ENCODE measurements around the gene KCNAB1. TPM values are rescaled to one million over a fixed set of nuclear protein-coding genes. Genes with fewer than 3 reads are reported as not detected.

Gene KCNAB1
- total and polyA plus RNA-seq, 4 experiments from 2014 or later, result 0.40 to 0.58 TPM; not detected in 2

- Histone ChIP-seq H3K27me3 (ENCODE audit: insufficient read depth, low read length) (no peaks in the 10 kb centered on the region), H3K4me1 (ENCODE audit: insufficient read depth, low read length) (peaks cover 26% of the 10 kb centered on the region), H3K9me3 (ENCODE audit: control insufficient read depth in 1 of 2, low read length in 2 of 2) (no peaks in the 10 kb centered on the region), H3K27ac (ENCODE audit: low read depth, low read length) (no peak overlapping the region), H3K36me3 (ENCODE audit: insufficient read depth, low read length) (no peaks in the 10 kb centered on the region), H3K4me3 (ENCODE audit: low read length in 2 of 2) (no peak overlapping the region)
- no peaks in the 10 kb centered on the region for H3K36me3 Mint-ChIP-seq
- H3K4me1 Mint-ChIP-seq, result peaks cover 11 to 18% (median 16%) of the 10 kb centered on the region in 4 donors
- intact Hi-C loops (cut with micrococcal nuclease), result no loop called here
- no peaks in the 10 kb centered on the region for H3K9me3 Mint-ChIP-seq
- ChIA-PET CTCF (ENCODE audit: partially characterized antibody) (interaction anchor here (1.2 to 4.1 kb wide), 2 partner anchors 9 to 976 kb away, joined by 4 to 37 read pairs; no protein-coding TSS in a partner anchor), POLR2A (ENCODE audit: partially characterized antibody) (interaction anchor here (1.2 kb wide), 1 partner anchor 10 kb away, joined by 4 read pairs; no protein-coding TSS in a partner anchor)
- DNase-seq, result peak; percentile 46 to 85 (median 61)
- H3K27me3 Mint-ChIP-seq, result no peaks in the 10 kb centered on the region
- H3K27ac Mint-ChIP-seq, result peak overlapping the region; percentile 15 to 81 (median 76)
- peak overlapping the region in 6 of 8 donors; percentile 12 to 72 (median 58) for H3K4me3 Mint-ChIP-seq
Measured at GRCh38 chr3:156161172-156161571, 40.8 kb downstream of the KCNAB1 start.

GRCh38 chr3:156163848-156164247 lies 43.5 kb downstream of the KCNAB1 start:
- no peak for DNase-seq
- Mint-ChIP-seq H3K27ac (no peak overlapping the region), H3K36me3 (no peaks in the 10 kb centered on the region), H3K27me3 (peaks cover 3 to 4% of the 10 kb centered on the region in 2 donors), H3K9me3 (no peaks in the 10 kb centered on the region), H3K4me3 (no peak overlapping the region), H3K4me1 (peaks cover 11 to 18% (median 16%) of the 10 kb centered on the region in 4 donors)
- ChIA-PET POLR2A (ENCODE audit: partially characterized antibody) (no interaction called here), CTCF (ENCODE audit: partially characterized antibody) (interaction anchor here (4.1 kb wide), 1 partner anchor 11 kb away, joined by 37 read pairs; no protein-coding TSS in a partner anchor)
- H3K4me1 ChIP-seq (ENCODE audit: insufficient read depth, low read length), result peaks cover 26% of the 10 kb centered on the region
- no peaks in the 10 kb centered on the region for H3K27me3 ChIP-seq (ENCODE audit: insufficient read depth, low read length)
- no peaks in the 10 kb centered on the region for H3K36me3 ChIP-seq (ENCODE audit: insufficient read depth, low read length)
- H3K4me3 ChIP-seq (ENCODE audit: low read length in 2 of 2), result no peak overlapping the region
- H3K27ac ChIP-seq (ENCODE audit: low read depth, low read length), result no peak overlapping the region
- intact Hi-C loops (cut with micrococcal nuclease), result no loop called here
- no peaks in the 10 kb centered on the region for H3K9me3 ChIP-seq (ENCODE audit: control insufficient read depth in 1 of 2, low read length in 2 of 2)

GRCh38 chr3:156166808-156167207 lies 46.4 kb downstream of the KCNAB1 start:
- Histone ChIP-seq H3K36me3 (ENCODE audit: insufficient read depth, low read length) (no peaks in the 10 kb centered on the region), H3K27me3 (ENCODE audit: insufficient read depth, low read length) (no peaks in the 10 kb centered on the region), H3K27ac (ENCODE audit: low read depth, low read length) (no peak overlapping the region), H3K4me3 (ENCODE audit: low read length in 2 of 2) (no peak overlapping the region), H3K9me3 (ENCODE audit: control insufficient read depth in 1 of 2, low read length in 2 of 2) (no peaks in the 10 kb centered on the region), H3K4me1 (ENCODE audit: insufficient read depth, low read length) (peaks cover 7% of the 10 kb centered on the region)
- DNase-seq, result no peak
- H3K36me3 Mint-ChIP-seq, result no peaks in the 10 kb centered on the region
- no peaks in the 10 kb centered on the region for H3K4me1 Mint-ChIP-seq
- peaks cover 7 to 9% of the 10 kb centered on the region in 2 donors for H3K27me3 Mint-ChIP-seq
- H3K9me3 Mint-ChIP-seq, result no peaks in the 10 kb centered on the region
- intact Hi-C loops (cut with micrococcal nuclease), result no loop called here
- no peak overlapping the region for H3K27ac Mint-ChIP-seq
- no peak overlapping the region for H3K4me3 Mint-ChIP-seq
- ChIA-PET POLR2A (ENCODE audit: partially characterized antibody) (no interaction called here), CTCF (ENCODE audit: partially characterized antibody) (interaction anchor here (0.8 to 1.0 kb wide), 2 partner anchors 14 to 24 kb away, joined by 3 read pairs; no protein-coding TSS in a partner anchor)

DNA sequence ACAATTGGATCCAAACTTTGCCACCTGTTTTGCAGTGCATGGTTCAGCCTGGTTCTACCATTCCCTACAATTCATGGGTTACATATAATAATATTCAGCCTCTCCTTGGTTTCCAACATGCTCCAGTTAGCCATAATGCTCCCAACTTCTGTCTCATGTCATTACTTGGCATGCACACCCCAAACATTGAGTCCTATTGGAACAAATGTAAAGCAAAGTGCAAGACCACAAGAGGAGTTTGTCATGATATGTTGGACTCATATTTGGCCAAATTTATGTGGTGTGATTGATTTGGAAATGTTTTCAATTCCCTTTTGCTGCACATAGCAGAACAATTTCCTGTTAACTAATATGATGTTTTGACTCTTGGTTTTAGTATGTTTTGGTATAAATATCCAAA lies 50.2 kb downstream of the KCNAB1 start:
- H3K4me1 Mint-ChIP-seq, result no peaks in the 10 kb centered on the region
- Histone ChIP-seq H3K27ac (ENCODE audit: low read depth, low read length) (no peak overlapping the region), H3K9me3 (ENCODE audit: control insufficient read depth in 1 of 2, low read length in 2 of 2) (no peaks in the 10 kb centered on the region), H3K27me3 (ENCODE audit: insufficient read depth, low read length) (no peaks in the 10 kb centered on the region), H3K36me3 (ENCODE audit: insufficient read depth, low read length) (no peaks in the 10 kb centered on the region), H3K4me1 (ENCODE audit: insufficient read depth, low read length) (no peaks in the 10 kb centered on the region), H3K4me3 (ENCODE audit: low read length in 2 of 2) (no peak overlapping the region)
- no peak for DNase-seq
- POLR2A ChIA-PET (ENCODE audit: partially characterized antibody), result no interaction called here
- H3K27ac Mint-ChIP-seq, result no peak overlapping the region
- H3K9me3 Mint-ChIP-seq, result no peaks in the 10 kb centered on the region
- H3K4me3 Mint-ChIP-seq, result no peak overlapping the region
- CTCF ChIA-PET (ENCODE audit: partially characterized antibody), result no interaction called here
- no peaks in the 10 kb centered on the region for H3K36me3 Mint-ChIP-seq
- H3K27me3 Mint-ChIP-seq, result peaks cover 10% of the 10 kb centered on the region in 2 donors
- intact Hi-C loops (cut with micrococcal nuclease), result no loop called here

GRCh38 chr3:156171281-156172267 lies 51.2 kb downstream of the KCNAB1 start:
- no peaks in the 10 kb centered on the region for H3K27me3 ChIP-seq (ENCODE audit: insufficient read depth, low read length)
- H3K36me3 Mint-ChIP-seq, result no peaks in the 10 kb centered on the region
- H3K27me3 Mint-ChIP-seq, result peaks cover 10% of the 10 kb centered on the region in 2 donors
- no peaks in the 10 kb centered on the region for H3K36me3 ChIP-seq (ENCODE audit: insufficient read depth, low read length)
- DNase-seq, result no peak
- no peak overlapping the region for H3K4me3 Mint-ChIP-seq
- H3K4me1 ChIP-seq (ENCODE audit: insufficient read depth, low read length), result no peaks in the 10 kb centered on the region
- no peaks in the 10 kb centered on the region for H3K4me1 Mint-ChIP-seq
- no peaks in the 10 kb centered on the region for H3K9me3 ChIP-seq (ENCODE audit: control insufficient read depth in 1 of 2, low read length in 2 of 2)
- H3K4me3 ChIP-seq (ENCODE audit: low read length in 2 of 2), result no peak overlapping the region
- POLR2A ChIA-PET (ENCODE audit: partially characterized antibody), result no interaction called here
- CTCF ChIA-PET (ENCODE audit: partially characterized antibody), result no interaction called here
- H3K9me3 Mint-ChIP-seq, result no peaks in the 10 kb centered on the region
- intact Hi-C loops (cut with micrococcal nuclease), result no loop called here
- no peak overlapping the region for H3K27ac ChIP-seq (ENCODE audit: low read depth, low read length)
- no peak overlapping the region for H3K27ac Mint-ChIP-seq

DNA sequence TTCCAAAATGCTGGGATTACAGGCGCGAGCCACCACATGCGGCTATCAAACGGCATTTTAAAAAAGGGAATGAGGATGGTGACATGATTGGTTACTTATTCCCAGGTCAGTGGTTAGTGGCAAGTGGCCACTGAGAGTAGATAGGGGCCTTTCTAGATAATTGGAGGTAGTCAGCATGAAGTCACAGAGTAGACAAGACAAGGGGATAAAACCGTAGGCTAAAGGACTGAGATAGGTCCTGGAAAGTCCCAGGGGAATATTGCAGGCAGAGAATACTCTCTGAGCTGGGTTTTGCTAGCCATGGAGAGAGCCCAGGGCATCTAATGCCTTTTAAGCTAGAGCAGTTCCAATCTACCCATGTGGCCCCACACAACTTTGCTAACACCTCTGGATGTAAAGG lies 52.2 kb downstream of the KCNAB1 start:
- CTCF ChIA-PET (ENCODE audit: partially characterized antibody), result no interaction called here
- no peaks in the 10 kb centered on the region for H3K36me3 Mint-ChIP-seq
- Histone ChIP-seq H3K4me1 (ENCODE audit: insufficient read depth, low read length) (no peaks in the 10 kb centered on the region), H3K4me3 (ENCODE audit: low read length in 2 of 2) (no peak overlapping the region), H3K36me3 (ENCODE audit: insufficient read depth, low read length) (no peaks in the 10 kb centered on the region), H3K27ac (ENCODE audit: low read depth, low read length) (no peak overlapping the region), H3K27me3 (ENCODE audit: insufficient read depth, low read length) (no peaks in the 10 kb centered on the region), H3K9me3 (ENCODE audit: control insufficient read depth in 1 of 2, low read length in 2 of 2) (no peaks in the 10 kb centered on the region)
- H3K27me3 Mint-ChIP-seq, result peaks cover 6 to 7% of the 10 kb centered on the region in 2 donors
- no peak for DNase-seq
- H3K27ac Mint-ChIP-seq, result no peak overlapping the region
- no peaks in the 10 kb centered on the region for H3K9me3 Mint-ChIP-seq
- intact Hi-C loops (cut with micrococcal nuclease), result no loop called here
- POLR2A ChIA-PET (ENCODE audit: partially characterized antibody), result no interaction called here
- H3K4me3 Mint-ChIP-seq, result no peak overlapping the region
- no peaks in the 10 kb centered on the region for H3K4me1 Mint-ChIP-seq

- no peaks in the 10 kb centered on the region for H3K4me1 ChIP-seq (ENCODE audit: insufficient read depth, low read length)
- peaks cover 6% of the 10 kb centered on the region in 2 donors for H3K27me3 Mint-ChIP-seq
- H3K4me1 Mint-ChIP-seq, result no peaks in the 10 kb centered on the region
- H3K27me3 ChIP-seq (ENCODE audit: insufficient read depth, low read length), result no peaks in the 10 kb centered on the region
- CTCF ChIA-PET (ENCODE audit: partially characterized antibody), result interaction anchor here (1.0 to 1.5 kb wide), 3 partner anchors 22 to 963 kb away, joined by 3 to 6 read pairs (median 5); no protein-coding TSS in a partner anchor
- H3K36me3 ChIP-seq (ENCODE audit: insufficient read depth, low read length), result no peaks in the 10 kb centered on the region
- no peaks in the 10 kb centered on the region for H3K9me3 ChIP-seq (ENCODE audit: control insufficient read depth in 1 of 2, low read length in 2 of 2)
- H3K27ac ChIP-seq (ENCODE audit: low read depth, low read length), result no peak overlapping the region
- intact Hi-C loops (cut with micrococcal nuclease), result no loop called here
- no peaks in the 10 kb centered on the region for H3K36me3 Mint-ChIP-seq
- no peak for DNase-seq
- no peak overlapping the region for H3K4me3 Mint-ChIP-seq
- POLR2A ChIA-PET (ENCODE audit: partially characterized antibody), result no interaction called here
- H3K4me3 ChIP-seq (ENCODE audit: low read length in 2 of 2), result no peak overlapping the region
- H3K27ac Mint-ChIP-seq, result no peak overlapping the region
- H3K9me3 Mint-ChIP-seq, result no peaks in the 10 kb centered on the region
Measured at GRCh38 chr3:156174229-156174847, 54.0 kb downstream of the KCNAB1 start.

Data from CD4-positive, alpha-beta memory T cell (primary cell).